DLD1 (cell line): ENCODE measurements around the gene ACACB.
"Not testable (repeated sequence)": the region's sequence is repeated elsewhere in the genome, so short reads cannot be mapped to it uniquely, and the experiment has no call there.

ENCODE experiments used
- in situ Hi-C: cut with HindIII; loops from 2 replicates; pipeline ENCODE4 v1.10.0; 2017; ENCODE audit warnings: low sequenced_read_pairs

The ACACB gene

GRCh38 chr12:109139360-109139759 lies 23.0 kb downstream of the ACACB start:
- in situ Hi-C loops, result no loop called here

GRCh38 chr12:109139791-109140190 lies 23.4 kb downstream of the ACACB start:
- in situ Hi-C loops, result no loop called here

- in situ Hi-C loops, result no loop called here
Measured at GRCh38 chr12:109140560-109140959, 24.2 kb downstream of the ACACB start.

- in situ Hi-C loops, result no loop called here
Measured at GRCh38 chr12:109144224-109144623, 27.8 kb downstream of the ACACB start.

GRCh38 chr12:109147126-109147525 lies 30.7 kb downstream of the ACACB start:
- in situ Hi-C loops, result not testable (repeated sequence)

- in situ Hi-C loops, result no loop called here
Measured at GRCh38 chr12:109147954-109148353, 31.6 kb downstream of the ACACB start.

GRCh38 chr12:109150124-109150640 lies 33.8 kb downstream of the ACACB start:
- in situ Hi-C loops, result no loop called here

GRCh38 chr12:109151457-109151856 lies 35.1 kb downstream of the ACACB start:
- in situ Hi-C loops, result no loop called here

GRCh38 chr12:109153821-109154441 lies 37.5 kb downstream of the ACACB start:
- in situ Hi-C loops, result no loop called here

- in situ Hi-C loops, result no loop called here
Measured at GRCh38 chr12:109154451-109155438, 38.4 kb downstream of the ACACB start.

- in situ Hi-C loops, result no loop called here
Measured at GRCh38 chr12:109156036-109156435, 39.6 kb downstream of the ACACB start.

- in situ Hi-C loops, result no loop called here
Measured at GRCh38 chr12:109156586-109156985, 40.2 kb downstream of the ACACB start.

- in situ Hi-C loops, result no loop called here
Measured at GRCh38 chr12:109157986-109158385, 41.6 kb downstream of the ACACB start.

- in situ Hi-C loops, result no loop called here
Measured at GRCh38 chr12:109160433-109160832, 44.0 kb downstream of the ACACB start.

- in situ Hi-C loops, result no loop called here
Measured at GRCh38 chr12:109160873-109161272, 44.5 kb downstream of the ACACB start.

- in situ Hi-C loops, result no loop called here
Measured at GRCh38 chr12:109162551-109162950, 46.2 kb downstream of the ACACB start.

- in situ Hi-C loops, result no loop called here
Measured at GRCh38 chr12:109163167-109163566, 46.8 kb downstream of the ACACB start.

- in situ Hi-C loops, result no loop called here
Measured at GRCh38 chr12:109165599-109165998, 49.2 kb downstream of the ACACB start.

GRCh38 chr12:109166371-109166770 lies 50.0 kb downstream of the ACACB start:
- in situ Hi-C loops, result no loop called here

- in situ Hi-C loops, result no loop called here
Measured at GRCh38 chr12:109167781-109168180, 51.4 kb downstream of the ACACB start.

GRCh38 chr12:109169262-109169661 lies 52.9 kb downstream of the ACACB start:
- in situ Hi-C loops, result no loop called here

GRCh38 chr12:109169686-109170085 lies 53.3 kb downstream of the ACACB start:
- in situ Hi-C loops, result no loop called here
